Tibial nerve (tissue), 4 donors: ENCODE data around the gene ROCK2. TPM values are rescaled to one million over a fixed set of nuclear protein-coding genes. Genes with fewer than 3 reads are reported as not detected.
A peak's percentile ranks its signal among the peaks of the same experiment; 100 is the strongest.

Source experiments
- DNase-seq, 2 donors: peaks; one replicate each; pipeline ENCODE4 v3.0.0-alpha.2; 2019; ENCODE audit warnings: low spot score in 2 of 2
- H3K27ac ChIP-seq, 4 donors: fragments of 200-600 bp; sonication (generic) in 3 of 4; one replicate each; pipeline ENCODE4 v1.5.1; 2017 to 2019; ENCODE audit warnings: mild to moderate bottlenecking in 1 of 4
- H3K27me3 ChIP-seq, 2 donors: fragments of 200-600 bp; sonication (generic) in 1 of 2; one replicate each; pipeline versions ENCODE4 v1.5.1 to v1.6.0; 2017 to 2019
- H3K36me3 ChIP-seq, 3 donors: fragments of 200-600 bp; sonication (generic); one replicate each; pipeline ENCODE4 v1.5.1; 2018 to 2019
- H3K4me1 ChIP-seq, 4 donors: fragments of 200-600 bp; sonication (generic) in 3 of 4; one replicate each; pipeline ENCODE4 v1.5.1; 2017 to 2019
- H3K4me3 ChIP-seq, 4 donors: fragments of 200-600 bp; sonication (generic) in 3 of 4; one replicate each; pipeline ENCODE4 v1.5.1; 2017 to 2019; ENCODE audit warnings: mild to moderate bottlenecking in 1 of 4, moderate library complexity in 1 of 4
- H3K9me3 ChIP-seq, 4 donors: fragments of 200-600 bp; sonication (generic) in 3 of 4; one replicate each; pipeline ENCODE4 v1.5.1; 2017 to 2019
- CTCF ChIP-seq, 5 experiments: fragments of 200-600 bp in 3 of 5; fragments of 450-650 bp in 2 of 5; sonication (generic) in 3 of 5; IDR thresholded peaks; one replicate each; pipeline ENCODE4 v1.5.1; 2016 to 2019; ENCODE audit warnings: antibody characterized with exemption in 5 of 5, mild to moderate bottlenecking in 3 of 5, moderate library complexity in 2 of 5
- EP300 ChIP-seq, 2 donors: sonication (generic); formaldehyde crosslinking; IDR thresholded peaks; one replicate each; pipeline ENCODE4 v1.6.1; 2017; ENCODE audit warnings: antibody characterized with exemption in 2 of 2, mild to moderate bottlenecking in 1 of 2
- POLR2A ChIP-seq, 2 donors: fragments of 450-650 bp; IDR thresholded peaks; one replicate each; pipeline ENCODE4 v1.6.1; 2017; ENCODE audit warnings: antibody characterized with exemption in 2 of 2, mild to moderate bottlenecking in 2 of 2, moderate library complexity in 2 of 2
- WGBS, 2 donors: methylation state at CpG; one replicate each; pipeline ENCODE4 v1.1.5; 2018; 5-methylcytosine and 5-hydroxymethylcytosine counted together
- total RNA-seq, 4 donors: library from RNA; depleted of rRNA; stranded (reverse); fragments of >200 nt; gene quantifications; one replicate each; pipeline ENCODE4 v1.1.0, GENCODE V29; 2016

ROCK2 gene
- total RNA-seq, 4 donors from 2014 or later = 56.4 to 81.6 (median 60.7) TPM

- Histone ChIP-seq H3K4me1 (peaks cover 0 to 25% (median 13%) of the 10 kb centered on the region in 4 donors), H3K9me3 (no peaks in the 10 kb centered on the region), H3K27me3 (no peaks in the 10 kb centered on the region), H3K36me3 (no peaks in the 10 kb centered on the region), H3K27ac (peak overlapping the region; percentile 10 to 99 (median 98)), H3K4me3 (no peak overlapping the region)
- DNase-seq = no peak
- WGBS, 2 donors = 80 to 81% methylated on average over 4 of the region's 4 CpGs
- TF ChIP-seq CTCF (IDR thresholded peaks at IDR 0.05) (no peak), POLR2A (IDR thresholded peaks at IDR 0.05) (no peak), EP300 (IDR thresholded peaks at IDR 0.05) (no peak)
Measured at GRCh38 chr2:11346023-11346482, 1.6 kb upstream of the ROCK2 start.

DNA sequence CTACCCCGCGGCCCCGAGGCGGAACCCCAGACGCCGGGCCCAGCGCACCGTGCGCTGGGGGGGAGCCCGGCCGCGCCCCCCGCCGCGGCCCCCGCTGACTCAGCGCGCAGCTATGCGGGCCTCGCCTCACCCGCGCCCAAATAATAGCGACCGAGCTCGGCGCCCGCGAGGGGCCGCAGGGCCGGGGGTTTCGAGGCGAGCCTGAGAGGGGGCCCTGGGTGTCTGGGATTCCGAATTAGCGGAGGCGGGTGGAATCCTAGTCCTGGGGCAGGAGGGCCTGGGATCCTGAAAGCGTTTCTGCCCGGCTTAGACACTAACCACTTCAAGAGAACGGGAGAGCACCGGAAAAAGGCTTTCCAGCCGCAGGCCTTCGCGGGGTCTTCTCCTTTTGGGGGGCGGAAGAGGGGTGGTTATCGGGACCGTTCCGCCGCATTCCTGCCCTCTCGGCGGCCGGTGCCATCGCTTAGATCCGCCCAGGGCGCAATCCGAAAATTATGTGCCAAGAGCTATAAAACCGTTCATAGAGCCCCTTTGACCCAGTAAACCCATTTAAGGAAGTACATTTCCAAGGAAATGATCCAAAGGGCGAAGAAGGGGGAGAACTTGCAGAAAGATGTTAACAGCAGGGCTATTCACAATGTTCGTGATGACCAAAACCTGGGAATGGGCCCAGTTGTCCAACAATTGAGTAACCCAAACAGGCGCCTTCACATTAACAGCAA lies 681 bp upstream of the ROCK2 start:
- Histone ChIP-seq H3K4me1 (peaks cover 0 to 35% (median 19%) of the 10 kb centered on the region in 4 donors), H3K4me3 (peak overlapping the region; percentile 39 to 99 (median 84)), H3K9me3 (no peaks in the 10 kb centered on the region), H3K27me3 (no peaks in the 10 kb centered on the region), H3K36me3 (no peaks in the 10 kb centered on the region), H3K27ac (peak overlapping the region; percentile 98 to 99 (median 98))
- TF ChIP-seq EP300 (IDR thresholded peaks at IDR 0.05) (peak; percentile 40 to 89), POLR2A (IDR thresholded peaks at IDR 0.05) (no peak)
- DNase-seq = peak; percentile 70 to 92
- WGBS, 2 donors = 1 to 2% methylated on average over 20 to 52 of the region's 58 CpGs

DNA sequence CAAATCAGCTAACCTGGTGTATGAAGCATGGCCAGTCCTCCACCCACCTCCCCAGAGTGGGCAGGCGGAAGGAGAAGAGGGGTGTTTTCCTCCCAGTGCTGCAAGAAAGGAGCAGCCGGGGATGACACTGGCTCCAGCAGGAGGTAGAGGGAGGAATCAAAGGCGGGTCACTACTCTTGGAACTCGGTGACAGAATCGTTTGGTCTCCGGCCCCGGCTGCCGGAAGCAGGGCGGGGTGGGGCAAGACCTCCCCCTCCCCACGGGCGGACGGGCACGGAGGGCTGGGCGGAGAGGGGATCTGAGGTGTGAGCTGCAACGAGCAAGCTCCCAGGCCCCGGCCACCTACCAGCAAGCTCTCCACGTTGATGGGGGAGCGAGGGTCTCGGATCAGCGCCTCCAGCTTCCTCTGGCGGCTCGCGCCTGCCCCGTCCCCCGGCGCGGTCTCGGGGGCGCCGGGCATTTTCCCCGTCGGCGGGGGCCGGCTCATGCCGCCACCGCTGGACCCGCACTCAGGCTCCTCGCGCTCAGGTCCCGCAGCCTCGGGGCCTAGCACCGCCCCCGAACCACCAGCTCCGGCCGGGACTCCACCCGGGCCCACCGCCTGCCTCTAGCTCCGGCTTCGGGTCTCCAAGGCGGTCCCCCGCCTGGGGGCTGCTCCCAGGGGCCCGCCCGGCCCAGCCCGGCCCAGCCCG lies 640 bp downstream of the ROCK2 start:
- peak overlapping the region; percentile 96 to 99 (median 98) for H3K27ac ChIP-seq
- no peaks in the 10 kb centered on the region for H3K27me3 ChIP-seq
- H3K4me3 ChIP-seq = peak overlapping the region; percentile 81 to 99 (median 90)
- H3K36me3 ChIP-seq = no peaks in the 10 kb centered on the region
- H3K9me3 ChIP-seq = no peaks in the 10 kb centered on the region
- WGBS, 2 donors = 0 to 1% methylated on average over 14 to 38 of the region's 55 CpGs
- DNase-seq = peak in 1 of 2 donors; percentile 42
- H3K4me1 ChIP-seq = peaks cover 0 to 39% (median 19%) of the 10 kb centered on the region in 4 donors
- TF ChIP-seq POLR2A (IDR thresholded peaks at IDR 0.05) = no peak
- TF ChIP-seq EP300 (IDR thresholded peaks at IDR 0.05) = peak in 1 of 2 donors; percentile 7

DNA sequence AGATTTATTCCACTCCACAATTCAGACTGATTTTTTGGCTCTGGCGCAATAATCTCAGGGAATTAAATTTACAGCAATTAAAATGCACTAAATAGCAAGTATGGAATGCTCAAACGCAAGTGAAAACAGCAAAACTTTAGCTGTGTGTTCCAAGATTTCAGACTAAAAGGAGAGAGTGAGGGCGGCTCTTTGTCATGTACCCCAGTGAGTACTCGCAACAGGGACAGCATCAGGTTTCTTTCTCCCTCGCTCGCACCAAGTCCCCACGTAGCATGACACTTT lies 1.1 kb downstream of the ROCK2 start:
- no peaks in the 10 kb centered on the region for H3K9me3 ChIP-seq
- 0 to 1% methylated on average over 7 of the region's 7 CpGs for WGBS, 2 donors
- H3K36me3 ChIP-seq = no peaks in the 10 kb centered on the region
- no peaks in the 10 kb centered on the region for H3K27me3 ChIP-seq
- peaks cover 0 to 42% (median 19%) of the 10 kb centered on the region in 4 donors for H3K4me1 ChIP-seq
- DNase-seq = no peak
- peak overlapping the region; percentile 96 to 99 (median 98) for H3K27ac ChIP-seq
- TF ChIP-seq CTCF (IDR thresholded peaks at IDR 0.05) = no peak
- TF ChIP-seq POLR2A (IDR thresholded peaks at IDR 0.05) = no peak
- TF ChIP-seq EP300 (IDR thresholded peaks at IDR 0.05) = no peak
- H3K4me3 ChIP-seq = peak overlapping the region; percentile 81 to 99 (median 90)

- Histone ChIP-seq H3K27me3 (no peaks in the 10 kb centered on the region), H3K4me3 (peak overlapping the region; percentile 81 to 99 (median 90)), H3K27ac (peak overlapping the region; percentile 96 to 99 (median 98)), H3K4me1 (peaks cover 0 to 45% (median 19%) of the 10 kb centered on the region in 4 donors), H3K36me3 (no peaks in the 10 kb centered on the region), H3K9me3 (no peaks in the 10 kb centered on the region)
- WGBS, 2 donors = 1 to 2% methylated on average over 14 of the region's 14 CpGs
- no peak for DNase-seq
- no peak for TF ChIP-seq CTCF (IDR thresholded peaks at IDR 0.05)
Measured at GRCh38 chr2:11342551-11343367, 1.7 kb downstream of the ROCK2 start.
